Activated CD8-positive, alpha-beta memory T cell treated with anti-CD3 and anti-CD28 coated beads, Interleukin-2, amount 50 U/mL, for 1 hour (primary cell): Measurements from ENCODE around the gene CASP9.
"Not testable (repeated sequence)": the region's sequence is repeated elsewhere in the genome, so short reads cannot be mapped to it uniquely, and the experiment has no call there.

Experiments used
- DNase-seq: peaks from one replicate; pipeline ENCODE4 v3.0.0-alpha.2; 2020; ENCODE audit errors: extremely low read depth

Gene CASP9

GRCh38 chr1:15469821-15470448 is 54.1 kb downstream of the CASP9 start:
- not testable (repeated sequence) for DNase-seq

GRCh38 chr1:15469361-15469760 is 54.7 kb downstream of the CASP9 start:
- DNase-seq, result no peak

- no peak for DNase-seq
Observed at GRCh38 chr1:15468145-15468544, 55.9 kb downstream of the CASP9 start.

- not testable (repeated sequence) for DNase-seq
Observed at GRCh38 chr1:15466955-15467625, 56.9 kb downstream of the CASP9 start.

GRCh38 chr1:15465674-15466073 is 58.3 kb downstream of the CASP9 start:
- no peak for DNase-seq

GRCh38 chr1:15463926-15464322 is 60.1 kb downstream of the CASP9 start:
- DNase-seq, result not testable (repeated sequence)

GRCh38 chr1:15463064-15463800 is 60.8 kb downstream of the CASP9 start:
- DNase-seq, result not testable (repeated sequence)

GRCh38 chr1:15460708-15461095 is 63.3 kb downstream of the CASP9 start:
- DNase-seq, result no peak

- DNase-seq, result no peak
Observed at GRCh38 chr1:15459771-15460707, 64.0 kb downstream of the CASP9 start.

GRCh38 chr1:15458388-15458787 is 65.6 kb downstream of the CASP9 start:
- not testable (repeated sequence) for DNase-seq

- no peak for DNase-seq
Observed at GRCh38 chr1:15457585-15457984, 66.4 kb downstream of the CASP9 start.

- no peak for DNase-seq
Observed at GRCh38 chr1:15456313-15456954, 67.6 kb downstream of the CASP9 start, which contains the start of gene CELA2A. CELA2A (plus strand) TSS chr1:15456732; CDS start chr1:15456754, 22 bp downstream.

GRCh38 chr1:15455522-15455921 is 68.5 kb downstream of the CASP9 start:
- DNase-seq, result no peak

- DNase-seq, result no peak
Observed at GRCh38 chr1:15454256-15454655, 69.8 kb downstream of the CASP9 start.

- no peak for DNase-seq
Observed at GRCh38 chr1:15453734-15454133, 70.3 kb downstream of the CASP9 start.

GRCh38 chr1:15452866-15453571 is 71.0 kb downstream of the CASP9 start:
- DNase-seq, result no peak

GRCh38 chr1:15452216-15452615 is 71.8 kb downstream of the CASP9 start:
- DNase-seq, result no peak

GRCh38 chr1:15451014-15451722 is 72.8 kb downstream of the CASP9 start:
- DNase-seq, result no peak

- DNase-seq, result no peak
Observed at GRCh38 chr1:15449567-15449966, 74.4 kb downstream of the CASP9 start.
